ENCODE data around the gene TNIP2. TPM values are rescaled to one million over a fixed set of nuclear protein-coding genes. Genes with fewer than 3 reads are reported as not detected.

Gene TNIP2
- total and polyA plus RNA-seq, 2 of the 8 experiments (the other 6 are each of a cell fraction or from before 2014, with no cell fraction given): 23.7 to 37.7 TPM

DNA sequence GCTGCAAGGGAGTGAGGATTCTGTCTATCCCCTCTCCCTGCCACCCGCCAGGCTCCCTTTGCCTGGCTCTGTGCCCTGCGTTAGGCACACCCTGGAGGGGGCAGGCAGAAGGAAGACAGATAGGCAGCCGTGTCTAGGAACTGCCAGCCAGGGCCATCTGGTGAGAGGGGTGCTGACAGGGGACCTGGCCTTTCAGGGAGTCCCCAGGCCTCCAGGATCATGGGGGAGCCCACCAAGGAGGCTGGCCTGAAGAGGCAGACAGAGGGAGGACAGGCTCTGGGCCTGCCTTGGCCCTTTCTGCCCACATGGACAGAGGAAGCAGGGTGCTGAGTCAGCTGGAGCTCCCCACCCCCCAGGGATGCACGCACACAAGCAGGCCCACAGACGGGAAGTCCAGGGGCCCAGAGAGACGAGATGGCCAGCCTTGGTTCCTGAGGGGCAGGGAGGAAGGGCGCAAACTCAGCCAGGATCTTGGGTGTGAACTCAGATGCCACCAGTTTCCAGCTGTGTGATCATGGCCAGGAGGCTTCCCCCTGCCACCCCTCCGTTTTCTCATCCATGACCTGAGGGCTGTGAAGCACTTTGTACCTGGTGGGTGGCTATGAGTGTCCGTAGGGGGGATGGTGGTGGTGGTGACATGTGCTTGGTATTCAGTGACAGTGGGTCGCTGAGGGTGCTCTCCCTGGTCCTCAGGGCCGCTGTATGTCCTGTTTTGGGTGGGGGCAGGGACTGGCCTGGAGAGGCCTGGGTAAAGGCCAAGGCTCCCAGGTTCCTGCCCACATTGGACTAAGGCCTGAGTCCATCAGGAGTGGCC is 38.6 kb upstream of the TNIP2 start:
- no peak for DNase-seq (ENCODE audit: low read depth in 1 of 2, low spot score in 2 of 2)
- Histone ChIP-seq H3K23ac (ENCODE audit: insufficient read length) (no peak overlapping the region), H4K91ac (replicated peaks; ENCODE audit: insufficient read length, low read length) (no peak overlapping the region), H2AFZ (ENCODE audit: low read length) (no peak overlapping the region), H3K79me1 (ENCODE audit: low read depth, low read length) (0 out of 2 replicates have a peak, but pooled peaks cover 2% of the 10 kb centered on the region), H3K36me3 (ENCODE audit: control insufficient read depth in 2 of 4, insufficient read depth in 4 of 4, low read length in 3 of 4) (no peaks in the 10 kb centered on the region), H3K27ac (ENCODE audit: low read depth, low read length) (no peak overlapping the region), H3K9ac (replicated peaks in 1 of 4; ENCODE audit: extremely low read depth in 1 of 4, low read depth in 3 of 4, low read length in 3 of 4) (no peak overlapping the region), H4K20me1 (replicated peaks in 1 of 2; ENCODE audit: control insufficient read depth in 1 of 2, insufficient read depth in 2 of 2, low read length in 2 of 2) (peaks cover 2 to 4% of the 10 kb centered on the region in 2 experiments), H3K4me2 (ENCODE audit: insufficient read depth in 1 of 2, low read depth in 2 of 2, low read length in 2 of 2) (peak overlapping the region in 1 of 2 experiments; percentile 48; a peak in 1 of 4 replicates), H3K18ac (ENCODE audit: extremely low read depth, low read length) (peak overlapping the region; percentile 19; the same call in 1 of the 2 replicates), H2BK5ac (ENCODE audit: low read depth, low read length) (peak overlapping the region; percentile 73; the same call in 1 of the 2 replicates), H4K8ac (ENCODE audit: extremely low read depth, insufficient read depth, low read length) (peak overlapping the region; percentile 28; the same call in 1 of the 2 replicates), H2BK120ac (replicated peaks; ENCODE audit: low read depth, low read length) (no peak overlapping the region), H2BK15ac (ENCODE audit: low read length) (peak overlapping the region; percentile 72), H3K56ac (replicated peaks; ENCODE audit: insufficient read length, low read depth, low read length) (no peak overlapping the region), H3K4ac (replicated peaks; ENCODE audit: insufficient read length, low read depth, low read length) (no peak overlapping the region), H3K27me3 (replicated peaks in 1 of 4; ENCODE audit: control insufficient read depth in 3 of 4, extremely low read depth in 1 of 4, insufficient read depth in 3 of 4, low read length in 3 of 4) (peaks cover 0 to 19% (median 12%) of the 10 kb centered on the region in 4 experiments; a peak in 5 of 7 replicates), H3K23me2 (ENCODE audit: low read depth, low read length) (no peaks in the 10 kb centered on the region; the same call in 1 of the 2 replicates), H3K4me3 (ENCODE audit: extremely low read depth in 1 of 4, insufficient read depth in 2 of 4, low read depth in 3 of 4, low read length in 4 of 4) (no peak overlapping the region), H2BK20ac (ENCODE audit: low read length) (no peak overlapping the region), H3K79me2 (ENCODE audit: control insufficient read depth in 1 of 2, insufficient read depth in 2 of 2, low read length in 2 of 2) (no peaks in the 10 kb centered on the region), H3K14ac (ENCODE audit: insufficient read length) (no peak overlapping the region), H2AK5ac (ENCODE audit: low read depth, low read length) (0 out of 2 replicates have a peak overlapping the region, but pooled peaks have one; percentile 24), H2BK12ac (ENCODE audit: low read depth, low read length) (peak overlapping the region; percentile 85), H4K5ac (ENCODE audit: insufficient read length, low read depth, low read length) (no peak overlapping the region), H3K4me1 (replicated peaks in 1 of 4; ENCODE audit: control insufficient read depth in 3 of 4, insufficient read depth in 4 of 4, low read length in 3 of 4) (peaks cover 0 to 21% (median 9%) of the 10 kb centered on the region in 4 experiments; a peak in 6 of 7 replicates), H3K9me3 (ENCODE audit: insufficient read depth in 2 of 2, low read depth in 1 of 2, low read length in 1 of 2) (no peaks in the 10 kb centered on the region; a peak in 1 of 4 replicates)
- WGBS, 2 experiments (ENCODE audit: extremely low coverage in 1 of 2, insufficient coverage in 1 of 2, insufficient read length in 1 of 2, insufficient replicate concordance in 2 of 2, low coverage in 1 of 2, low lambda C conversion rate in 2 of 2, missing lambda C conversion rate in 1 of 2): 84% methylated on average over 11 of the region's 11 CpGs; no CpG with 5 or more reads in 1 of the 2 experiments
- no peak for FAIRE-seq
- ChIA-PET POLR2A (ENCODE audit: partially characterized antibody) (interaction anchor here (0.7 to 1.7 kb wide), 7 partner anchors 11 to 134 kb away, joined by 3 to 10 read pairs (median 4); no protein-coding TSS in a partner anchor), CTCF (ENCODE audit: partially characterized antibody) (interaction anchor here (1.4 to 1.5 kb wide), 2 partner anchors 31 to 38 kb away, joined by 3 to 4 read pairs; no protein-coding TSS in a partner anchor)
- TF ChIP-seq, protein P1, sequence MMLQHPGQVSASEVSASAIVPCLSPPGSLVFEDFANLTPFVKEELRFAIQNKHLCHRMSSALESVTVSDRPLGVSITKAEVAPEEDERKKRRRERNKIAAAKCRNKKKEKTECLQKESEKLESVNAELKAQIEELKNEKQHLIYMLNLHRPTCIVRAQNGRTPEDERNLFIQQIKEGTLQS (IDR thresholded peaks at IDR 0.05; ENCODE audit: insufficient read depth, low read depth, low read length): no peak
- TF ChIP-seq, protein P2, sequence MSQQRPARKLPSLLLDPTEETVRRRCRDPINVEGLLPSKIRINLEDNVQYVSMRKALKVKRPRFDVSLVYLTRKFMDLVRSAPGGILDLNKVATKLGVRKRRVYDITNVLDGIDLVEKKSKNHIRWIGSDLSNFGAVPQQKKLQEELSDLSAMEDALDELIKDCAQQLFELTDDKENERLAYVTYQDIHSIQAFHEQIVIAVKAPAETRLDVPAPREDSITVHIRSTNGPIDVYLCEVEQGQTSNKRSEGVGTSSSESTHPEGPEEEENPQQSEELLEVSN (IDR thresholded peaks at IDR 0.05): no peak
- TF ChIP-seq TEAD4 (IDR thresholded peaks at IDR 0.05; ENCODE audit: low read depth, low read length): no peak
- no peak for TF ChIP-seq NRF1 (IDR thresholded peaks at IDR 0.05; ENCODE audit: low read depth, low read length)
- TF ChIP-seq SIN3A (conservative IDR thresholded peaks at IDR 0.05 in 1 of 2, IDR thresholded peaks at IDR 0.05 in 1 of 2; ENCODE audit: low read depth in 1 of 2, low read length in 2 of 2): no peak
- TF ChIP-seq, protein P3, sequence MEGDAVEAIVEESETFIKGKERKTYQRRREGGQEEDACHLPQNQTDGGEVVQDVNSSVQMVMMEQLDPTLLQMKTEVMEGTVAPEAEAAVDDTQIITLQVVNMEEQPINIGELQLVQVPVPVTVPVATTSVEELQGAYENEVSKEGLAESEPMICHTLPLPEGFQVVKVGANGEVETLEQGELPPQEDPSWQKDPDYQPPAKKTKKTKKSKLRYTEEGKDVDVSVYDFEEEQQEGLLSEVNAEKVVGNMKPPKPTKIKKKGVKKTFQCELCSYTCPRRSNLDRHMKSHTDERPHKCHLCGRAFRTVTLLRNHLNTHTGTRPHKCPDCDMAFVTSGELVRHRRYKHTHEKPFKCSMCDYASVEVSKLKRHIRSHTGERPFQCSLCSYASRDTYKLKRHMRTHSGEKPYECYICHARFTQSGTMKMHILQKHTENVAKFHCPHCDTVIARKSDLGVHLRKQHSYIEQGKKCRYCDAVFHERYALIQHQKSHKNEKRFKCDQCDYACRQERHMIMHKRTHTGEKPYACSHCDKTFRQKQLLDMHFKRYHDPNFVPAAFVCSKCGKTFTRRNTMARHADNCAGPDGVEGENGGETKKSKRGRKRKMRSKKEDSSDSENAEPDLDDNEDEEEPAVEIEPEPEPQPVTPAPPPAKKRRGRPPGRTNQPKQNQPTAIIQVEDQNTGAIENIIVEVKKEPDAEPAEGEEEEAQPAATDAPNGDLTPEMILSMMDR (IDR thresholded peaks at IDR 0.05; ENCODE audit: control extremely low read depth in 1 of 3, insufficient read depth in 1 of 3, low read depth in 1 of 3, low read length in 3 of 3): no peak
